ENCODE data around the gene IFNL4.

The IFNL4 gene

GRCh38 chr19:39282021-39282420, 33.4 kb upstream of the IFNL4 start:
- H3K9me2 ChIP-seq (replicated peaks; ENCODE audit: low read depth, low read length): no peaks in the 10 kb centered on the region
- no peak overlapping the region for H3K4me3 ChIP-seq (ENCODE audit: low read length, poor library complexity, severe bottlenecking)
- no peaks in the 10 kb centered on the region for H3K36me3 ChIP-seq (ENCODE audit: insufficient read depth, low read length)
- H3F3A ChIP-seq (ENCODE audit: low read depth): no peaks in the 10 kb centered on the region
- H4K20me1 ChIP-seq (ENCODE audit: insufficient read depth, low read length, poor library complexity, severe bottlenecking): no peaks in the 10 kb centered on the region
- no peak overlapping the region for H2AFZ ChIP-seq (ENCODE audit: low read length)
- H3K9ac ChIP-seq (ENCODE audit: low read depth, low read length, poor library complexity, severe bottlenecking): no peak overlapping the region
- H3K4me2 ChIP-seq (ENCODE audit: low read depth, low read length, poor library complexity, severe bottlenecking): no peak overlapping the region
- H3K27me3 ChIP-seq (ENCODE audit: insufficient read depth, low read length, poor library complexity, severe bottlenecking): no peaks in the 10 kb centered on the region
- TF ChIP-seq EZH2phosphoT487 (IDR thresholded peaks at IDR 0.05; ENCODE audit: borderline replicate concordance) (no peak), CTCF (conservative IDR thresholded peaks at IDR 0.05; ENCODE audit: low read length) (no peak)
- H3K4me1 ChIP-seq (ENCODE audit: insufficient read depth, low read length, poor library complexity, severe bottlenecking): no peaks in the 10 kb centered on the region
- no peaks in the 10 kb centered on the region for H3K79me2 ChIP-seq (ENCODE audit: insufficient read depth, low read length)
- H3K9me3 ChIP-seq (ENCODE audit: insufficient read depth, low read depth, low read length): no peaks in the 10 kb centered on the region

GRCh38 chr19:39277598-39277997, 28.9 kb upstream of the IFNL4 start:
- no peak overlapping the region for H3K4me3 ChIP-seq (ENCODE audit: low read length, poor library complexity, severe bottlenecking)

GRCh38 chr19:39276740-39277139, 28.1 kb upstream of the IFNL4 start:
- TF ChIP-seq CTCF (conservative IDR thresholded peaks at IDR 0.05; ENCODE audit: low read length) (no peak), EZH2phosphoT487 (IDR thresholded peaks at IDR 0.05; ENCODE audit: borderline replicate concordance) (no peak)
- Histone ChIP-seq H3K4me2 (ENCODE audit: low read depth, low read length, poor library complexity, severe bottlenecking) (no peak overlapping the region), H3K27me3 (ENCODE audit: insufficient read depth, low read length, poor library complexity, severe bottlenecking) (no peaks in the 10 kb centered on the region), H3K36me3 (ENCODE audit: insufficient read depth, low read length) (no peaks in the 10 kb centered on the region), H3K4me3 (ENCODE audit: low read length, poor library complexity, severe bottlenecking) (no peak overlapping the region), H3K9me3 (ENCODE audit: insufficient read depth, low read depth, low read length) (no peaks in the 10 kb centered on the region), H3K9me2 (replicated peaks; ENCODE audit: low read depth, low read length) (no peaks in the 10 kb centered on the region), H3F3A (ENCODE audit: low read depth) (no peaks in the 10 kb centered on the region), H3K4me1 (ENCODE audit: insufficient read depth, low read length, poor library complexity, severe bottlenecking) (no peaks in the 10 kb centered on the region), H3K9ac (ENCODE audit: low read depth, low read length, poor library complexity, severe bottlenecking) (no peak overlapping the region), H4K20me1 (ENCODE audit: insufficient read depth, low read length, poor library complexity, severe bottlenecking) (no peaks in the 10 kb centered on the region), H2AFZ (ENCODE audit: low read length) (no peak overlapping the region), H3K79me2 (ENCODE audit: insufficient read depth, low read length) (no peaks in the 10 kb centered on the region)

More at GRCh38 chr19:39277598-39277997, 28.9 kb upstream of the IFNL4 start:
- Histone ChIP-seq H3K9ac (ENCODE audit: low read depth, low read length, poor library complexity, severe bottlenecking) (no peak overlapping the region), H3K4me2 (ENCODE audit: low read depth, low read length, poor library complexity, severe bottlenecking) (no peak overlapping the region), H2AFZ (ENCODE audit: low read length) (no peak overlapping the region), H4K20me1 (ENCODE audit: insufficient read depth, low read length, poor library complexity, severe bottlenecking) (no peaks in the 10 kb centered on the region), H3K9me2 (replicated peaks; ENCODE audit: low read depth, low read length) (no peaks in the 10 kb centered on the region), H3F3A (ENCODE audit: low read depth) (no peaks in the 10 kb centered on the region), H3K27me3 (ENCODE audit: insufficient read depth, low read length, poor library complexity, severe bottlenecking) (no peaks in the 10 kb centered on the region), H3K36me3 (ENCODE audit: insufficient read depth, low read length) (no peaks in the 10 kb centered on the region), H3K4me1 (ENCODE audit: insufficient read depth, low read length, poor library complexity, severe bottlenecking) (no peaks in the 10 kb centered on the region), H3K9me3 (ENCODE audit: insufficient read depth, low read depth, low read length) (no peaks in the 10 kb centered on the region), H3K79me2 (ENCODE audit: insufficient read depth, low read length) (no peaks in the 10 kb centered on the region)
- TF ChIP-seq CTCF (conservative IDR thresholded peaks at IDR 0.05; ENCODE audit: low read length) (no peak), EZH2phosphoT487 (IDR thresholded peaks at IDR 0.05; ENCODE audit: borderline replicate concordance) (no peak)
